Kidney (tissue), 14 donors: ENCODE results near the gene PDZRN4. TPM values are rescaled to one million over a fixed set of nuclear protein-coding genes. Genes with fewer than 3 reads are reported as not detected.

ENCODE experiments used
- DNase-seq, 5 donors: peaks; one replicate each; pipeline ENCODE4 v3.0.0-alpha.2; 2013 to 2020
- FAIRE-seq: peaks from 2 replicates; lab custom pipeline; 2012; peaks lifted over from hg19 to GRCh38; lab: Jason Lieb, UNC
- H3K27ac ChIP-seq, 2 donors: one replicate each; pipeline ENCODE4 v1.7.0; 2013; ENCODE audit warnings: low read depth in 2 of 2, low read length in 2 of 2, inconsistent platforms in 1 of 2
- H3K27me3 ChIP-seq: one replicate; pipeline ENCODE4 v1.7.1; 2013; ENCODE audit warnings: low read length, inconsistent platforms; ENCODE audit not compliant: control insufficient read depth, insufficient read depth
- H3K36me3 ChIP-seq, 3 donors: one replicate each; pipeline versions ENCODE4 v1.7.0 to v1.7.1; 2013; ENCODE audit warnings: low read length in 3 of 3, control low read depth in 1 of 3, inconsistent platforms in 1 of 3; ENCODE audit not compliant: insufficient read depth in 3 of 3, control insufficient read depth in 2 of 3
- H3K4me1 ChIP-seq, 3 donors: one replicate each; pipeline versions ENCODE4 v1.7.0 to v1.7.1; 2013; ENCODE audit warnings: low read length in 3 of 3, inconsistent platforms in 1 of 3, low read depth in 1 of 3; ENCODE audit not compliant: control insufficient read depth in 2 of 3, insufficient read depth in 2 of 3
- H3K4me3 ChIP-seq, 3 donors: one replicate each; pipeline versions ENCODE4 v1.7.0 to v1.8.1; 2013; ENCODE audit warnings: low read length in 3 of 3, control low read depth in 1 of 3, inconsistent platforms in 1 of 3
- H3K9ac ChIP-seq, 3 donors: one replicate each; pipeline versions ENCODE4 v1.7.0 to v1.7.1; 2013; ENCODE audit warnings: low read length in 3 of 3, control low read depth in 1 of 3, inconsistent platforms in 1 of 3
- H3K9me3 ChIP-seq, 3 donors: one replicate each; pipeline versions ENCODE4 v1.7.0 to v1.7.1; 2013; ENCODE audit warnings: low read length in 3 of 3, control low read depth in 1 of 3, inconsistent platforms in 1 of 3; ENCODE audit not compliant: control insufficient read depth in 2 of 3, insufficient read depth in 1 of 3
- intact Hi-C: fragments of 100-400 bp; cut with DNase I; formaldehyde crosslinking; loops from one replicate; pipeline ENCODE4 v1.11.1; 2022
- polyA plus RNA-seq: library from polyadenylated mRNA; stranded (reverse); fragments of 350-450 nt; fragmentation: Illumina TruSeq; extraction: RNeasy Lipid Tissue Mini Kit (QIAGEN cat#74804); gene quantifications from one replicate; pipeline ENCODE4 v1.2.3, GENCODE V29; 2014; ENCODE audit warnings: low read depth, low replicate concordance; ENCODE audit not compliant: insufficient read depth
- total RNA-seq: library from RNA; stranded (reverse); fragmentation: NEBNext Ultra II Directional; extraction: Animal tissue kit (Norgen Biotek cat#: 25700); gene quantifications from one replicate; pipeline ENCODE4 v1.2.1, GENCODE V29; 2021
- TF ChIP-seq, protein P1 (sequence below): IDR thresholded peaks from 3 replicates; pipeline ENCODE4 v1.5.1; 2012; ENCODE audit warnings: mild to moderate bottlenecking, moderate library complexity, borderline replicate concordance; ENCODE audit not compliant: insufficient read depth; ENCODE audit errors: extremely low read depth
- donor health status: control.
- donor health status: control.
- donor health status: control.
- donor health status: control.
- donor health status: control.
- donor health status: DM: yes; HTN: yes; CAD: no.
- donor health status: Normal renal cell carcinoma (clear cell type).

The PDZRN4 gene
- total and polyA plus RNA-seq, 2 donors from 2014 or later: 0.56 to 2.1 TPM

GRCh38 chr12:41589878-41590277, 401.8 kb downstream of the PDZRN4 start:
- intact Hi-C loops: no loop called here
- DNase-seq (peak in 1 of 5 donors; percentile 8), FAIRE-seq (no peak)
- no peaks in the 10 kb centered on the region for H3K4me1 ChIP-seq
- H3K27ac ChIP-seq: no peak overlapping the region
- no peaks in the 10 kb centered on the region for H3K9me3 ChIP-seq
- H3K4me3 ChIP-seq: no peak overlapping the region
- no peaks in the 10 kb centered on the region for H3K36me3 ChIP-seq
- no peaks in the 10 kb centered on the region for H3K27me3 ChIP-seq
- TF ChIP-seq, protein P1, sequence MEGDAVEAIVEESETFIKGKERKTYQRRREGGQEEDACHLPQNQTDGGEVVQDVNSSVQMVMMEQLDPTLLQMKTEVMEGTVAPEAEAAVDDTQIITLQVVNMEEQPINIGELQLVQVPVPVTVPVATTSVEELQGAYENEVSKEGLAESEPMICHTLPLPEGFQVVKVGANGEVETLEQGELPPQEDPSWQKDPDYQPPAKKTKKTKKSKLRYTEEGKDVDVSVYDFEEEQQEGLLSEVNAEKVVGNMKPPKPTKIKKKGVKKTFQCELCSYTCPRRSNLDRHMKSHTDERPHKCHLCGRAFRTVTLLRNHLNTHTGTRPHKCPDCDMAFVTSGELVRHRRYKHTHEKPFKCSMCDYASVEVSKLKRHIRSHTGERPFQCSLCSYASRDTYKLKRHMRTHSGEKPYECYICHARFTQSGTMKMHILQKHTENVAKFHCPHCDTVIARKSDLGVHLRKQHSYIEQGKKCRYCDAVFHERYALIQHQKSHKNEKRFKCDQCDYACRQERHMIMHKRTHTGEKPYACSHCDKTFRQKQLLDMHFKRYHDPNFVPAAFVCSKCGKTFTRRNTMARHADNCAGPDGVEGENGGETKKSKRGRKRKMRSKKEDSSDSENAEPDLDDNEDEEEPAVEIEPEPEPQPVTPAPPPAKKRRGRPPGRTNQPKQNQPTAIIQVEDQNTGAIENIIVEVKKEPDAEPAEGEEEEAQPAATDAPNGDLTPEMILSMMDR: no peak
- H3K9ac ChIP-seq: no peak overlapping the region

GRCh38 chr12:41596190-41596589, 408.1 kb downstream of the PDZRN4 start:
- H3K27ac ChIP-seq: no peak overlapping the region
- no peaks in the 10 kb centered on the region for H3K36me3 ChIP-seq
- TF ChIP-seq, protein P1: no peak
- no peaks in the 10 kb centered on the region for H3K27me3 ChIP-seq
- no peak for FAIRE-seq
- no peak overlapping the region for H3K4me3 ChIP-seq
- intact Hi-C loops: no loop called here
- no peaks in the 10 kb centered on the region for H3K4me1 ChIP-seq
- H3K9ac ChIP-seq: no peak overlapping the region
- no peaks in the 10 kb centered on the region for H3K9me3 ChIP-seq
- DNase-seq: no peak

- Histone ChIP-seq H3K36me3 (no peaks in the 10 kb centered on the region), H3K27ac (no peak overlapping the region), H3K9ac (no peak overlapping the region), H3K4me1 (peaks cover 0 to 10% (median 0%) of the 10 kb centered on the region in 3 donors), H3K27me3 (no peaks in the 10 kb centered on the region), H3K4me3 (no peak overlapping the region), H3K9me3 (no peaks in the 10 kb centered on the region)
- FAIRE-seq (no peak), DNase-seq (peak in 1 of 5 donors; percentile 13)
- intact Hi-C loops: no loop called here
- TF ChIP-seq, protein P1: no peak
These were observed 416.7 kb downstream of the PDZRN4 start for GRCh38 chr12:41604830-41605229.
